H1 (cell line): ENCODE results near the gene ACAT2. TPM values are rescaled to one million over a fixed set of nuclear protein-coding genes. Genes with fewer than 3 reads are reported as not detected.

Source experiments
- CTCF ChIA-PET: fragments of 300-600 bp; sonication (Branson Sonifier 250); formaldehyde crosslinking; loops from one replicate; lab custom pipeline; 2021; ENCODE audit not compliant: partially characterized antibody; lab: Charles Lee
- POLR2A ChIA-PET: fragments of 300-600 bp; sonication (Branson Sonifier 250); formaldehyde crosslinking; loops from one replicate; lab custom pipeline; 2021; ENCODE audit warnings: inconsistent platforms; ENCODE audit not compliant: partially characterized antibody; lab: Charles Lee
- DNase-seq, 2 experiments: peaks; one replicate each; pipeline versions ENCODE4 v3.0.0 to v3.0.0-alpha.2; 2010 to 2022; ENCODE audit warnings: low spot score in 2 of 2, low read depth in 1 of 2, mixed read lengths in 1 of 2
- FAIRE-seq: peaks from 2 replicates; lab custom pipeline; 2011; peaks lifted over from hg19 to GRCh38; lab: Jason Lieb, UNC
- H2AFZ ChIP-seq: 2 replicates; pipeline ENCODE4 v1.8.1; 2012; ENCODE audit warnings: low read length, inconsistent platforms
- H2AK5ac ChIP-seq: 2 replicates; pipeline ENCODE4 v1.6.1; 2013; ENCODE audit warnings: low read depth, low read length
- H2BK120ac ChIP-seq: replicated peaks from 2 replicates; pipeline ENCODE3; 2013; ENCODE audit warnings: low read depth, low read length, inconsistent platforms
- H2BK12ac ChIP-seq: 2 replicates; pipeline ENCODE4 v1.6.1; 2013; ENCODE audit warnings: low read depth, low read length
- H2BK15ac ChIP-seq: 2 replicates; pipeline ENCODE4 v1.6.1; 2013; ENCODE audit warnings: low read length
- H2BK20ac ChIP-seq: 2 replicates; pipeline ENCODE4 v1.6.1; 2013; ENCODE audit warnings: low read length
- H2BK5ac ChIP-seq: 2 replicates; pipeline ENCODE4 v1.6.1; 2013; ENCODE audit warnings: low read depth, low read length
- H3K14ac ChIP-seq: 2 replicates; pipeline ENCODE4 v1.6.1; 2013; ENCODE audit warnings: inconsistent platforms; ENCODE audit not compliant: insufficient read length
- H3K18ac ChIP-seq: 2 replicates; pipeline ENCODE4 v1.6.1; 2013; ENCODE audit warnings: low read length; ENCODE audit errors: extremely low read depth
- H3K23ac ChIP-seq: 2 replicates; pipeline ENCODE4 v1.6.1; 2013; ENCODE audit warnings: inconsistent platforms; ENCODE audit not compliant: insufficient read length
- H3K23me2 ChIP-seq: 2 replicates; pipeline ENCODE4 v1.6.1; 2013; ENCODE audit warnings: low read depth, low read length
- H3K27ac ChIP-seq: 2 replicates; pipeline ENCODE4 v1.6.1; 2011; ENCODE audit warnings: low read depth, low read length, inconsistent platforms
- H3K27me3 ChIP-seq, 4 experiments: replicated peaks in 1 of 4; 1 replicate in 1 of 4; 2 replicates in 3 of 4; pipeline versions ENCODE4 v1.6.1 to v1.8.1; 2011 to 2013; ENCODE audit warnings: low read length in 3 of 4, mild to moderate bottlenecking in 3 of 4, inconsistent platforms in 2 of 4, mixed read lengths in 2 of 4, moderate library complexity in 1 of 4; ENCODE audit not compliant: control insufficient read depth in 3 of 4, insufficient read depth in 3 of 4; ENCODE audit errors: extremely low read depth in 1 of 4
- H3K36me3 ChIP-seq, 4 experiments: 2 replicates each; pipeline versions ENCODE4 v1.6.1 to v1.8.1; 2011 to 2013; ENCODE audit warnings: mild to moderate bottlenecking in 4 of 4, low read length in 3 of 4, moderate library complexity in 2 of 4, control low read depth in 1 of 4, inconsistent platforms in 1 of 4; ENCODE audit not compliant: insufficient read depth in 4 of 4, control insufficient read depth in 2 of 4
- H3K4ac ChIP-seq: replicated peaks from 2 replicates; pipeline ENCODE3; 2013; ENCODE audit warnings: low read length, low read depth, mixed read lengths, inconsistent platforms; ENCODE audit not compliant: insufficient read length
- H3K4me1 ChIP-seq, 4 experiments: replicated peaks in 1 of 4; 1 replicate in 1 of 4; 2 replicates in 3 of 4; pipeline versions ENCODE4 v1.6.1 to v1.8.1; 2011 to 2013; ENCODE audit warnings: low read length in 3 of 4, inconsistent platforms in 2 of 4, mixed read lengths in 1 of 4; ENCODE audit not compliant: insufficient read depth in 4 of 4, control insufficient read depth in 3 of 4
- H3K4me2 ChIP-seq, 2 experiments: 2 replicates each; pipeline versions ENCODE4 v1.6.1 to v1.8.1; 2011 to 2013; ENCODE audit warnings: low read depth in 2 of 2, low read length in 2 of 2, control low read depth in 1 of 2, inconsistent platforms in 1 of 2, mild to moderate bottlenecking in 1 of 2; ENCODE audit not compliant: insufficient read depth in 1 of 2
- H3K4me3 ChIP-seq, 4 experiments: fragments of 200-600, 300-600 bp in 1 of 4; sonication (generic), shearing (Covaris generic), sonication (Bioruptor Twin) in 1 of 4; 2 replicates each; pipeline versions ENCODE4 v1.5.1 to v1.8.1; 2011 to 2016; ENCODE audit warnings: low read length in 4 of 4, low read depth in 3 of 4, control low read depth in 2 of 4, inconsistent platforms in 2 of 4, mild to moderate bottlenecking in 2 of 4, mixed read lengths in 1 of 4, moderate library complexity in 1 of 4; ENCODE audit not compliant: insufficient read depth in 2 of 4; ENCODE audit errors: extremely low read depth in 1 of 4
- H3K56ac ChIP-seq: replicated peaks from 2 replicates; pipeline ENCODE3; 2013; ENCODE audit warnings: low read depth, mild to moderate bottlenecking, mixed read lengths, low read length, inconsistent platforms; ENCODE audit not compliant: insufficient read length
- H3K79me1 ChIP-seq: 2 replicates; pipeline ENCODE4 v1.6.1; 2013; ENCODE audit warnings: low read depth, low read length, control low read depth
- H3K79me2 ChIP-seq, 2 experiments: 2 replicates each; pipeline versions ENCODE4 v1.6.1 to v1.8.1; 2012 to 2013; ENCODE audit warnings: low read length in 2 of 2, mild to moderate bottlenecking in 2 of 2, inconsistent platforms in 1 of 2; ENCODE audit not compliant: insufficient read depth in 2 of 2, control insufficient read depth in 1 of 2
- H3K9ac ChIP-seq, 4 experiments: replicated peaks in 1 of 4; 1 replicate in 1 of 4; 2 replicates in 3 of 4; pipeline versions ENCODE4 v1.6.1 to v1.8.1; 2011 to 2013; ENCODE audit warnings: low read depth in 3 of 4, low read length in 3 of 4, control low read depth in 2 of 4, mild to moderate bottlenecking in 2 of 4, moderate library complexity in 2 of 4, inconsistent platforms in 1 of 4; ENCODE audit errors: extremely low read depth in 1 of 4
- H3K9me3 ChIP-seq, 2 experiments: 2 replicates each; pipeline versions ENCODE4 v1.6.1 to v1.8.1; 2012 to 2013; ENCODE audit warnings: mild to moderate bottlenecking in 2 of 2, moderate library complexity in 2 of 2, control low read depth in 1 of 2, inconsistent platforms in 1 of 2, low read depth in 1 of 2, low read length in 1 of 2, mixed read lengths in 1 of 2; ENCODE audit not compliant: insufficient read depth in 2 of 2
- H4K20me1 ChIP-seq, 2 experiments: replicated peaks in 1 of 2; 2 replicates each; pipeline versions ENCODE3 to v1.8.1; 2011 to 2013; ENCODE audit warnings: inconsistent platforms in 2 of 2, low read length in 2 of 2, mild to moderate bottlenecking in 1 of 2; ENCODE audit not compliant: insufficient read depth in 2 of 2, control insufficient read depth in 1 of 2
- H4K5ac ChIP-seq: 2 replicates; pipeline ENCODE4 v1.6.1; 2013; ENCODE audit warnings: low read length, low read depth, mixed read lengths, inconsistent platforms; ENCODE audit not compliant: insufficient read length
- H4K8ac ChIP-seq: 2 replicates; pipeline ENCODE4 v1.8.0; 2013; ENCODE audit warnings: mild to moderate bottlenecking, moderate library complexity, low read length, inconsistent platforms; ENCODE audit not compliant: insufficient read depth; ENCODE audit errors: extremely low read depth
- H4K91ac ChIP-seq: replicated peaks from 2 replicates; pipeline ENCODE3; 2013; ENCODE audit warnings: low read length, mixed read lengths, inconsistent platforms; ENCODE audit not compliant: insufficient read length
- CBX5 ChIP-seq: fragments of 300-800, 300-1000 bp; sonication (generic); IDR thresholded peaks from 2 replicates; pipeline ENCODE4 v1.7.1; 2016; ENCODE audit warnings: antibody characterized with exemption, low read length, low read depth
- CHD2 ChIP-seq: IDR thresholded peaks from 2 replicates; pipeline ENCODE4 v1.6.1; 2012; ENCODE audit warnings: low read length, improper control_type of control experiment
- E2F6 ChIP-seq: IDR thresholded peaks from 2 replicates; pipeline ENCODE4 v1.6.1; 2012; ENCODE audit warnings: inconsistent platforms
- KDM4A ChIP-seq: IDR thresholded peaks from one replicate; pipeline ENCODE4 v1.7.1; 2012; ENCODE audit warnings: low read depth, mild to moderate bottlenecking, moderate library complexity, low read length, inconsistent platforms; ENCODE audit not compliant: severe bottlenecking
- MAX ChIP-seq: IDR thresholded peaks from 2 replicates; pipeline ENCODE4 v1.6.1; 2012; ENCODE audit warnings: inconsistent platforms
- PHF8 ChIP-seq: fragments of 200-600 bp; sonication (generic); conservative IDR thresholded peaks from 2 replicates; pipeline ENCODE4 v1.7.1; 2012; ENCODE audit warnings: low read depth, mild to moderate bottlenecking, inconsistent platforms, low read length, moderate library complexity
- WGBS, 2 experiments: shearing (Covaris generic) in 1 of 2; methylation state at CpG; one replicate each; pipeline versions ENCODE4 v1.1.6 to v1.1.7; 2013 to 2015; ENCODE audit warnings: low lambda C conversion rate in 2 of 2, mixed read lengths in 2 of 2, inconsistent platforms in 1 of 2, low coverage in 1 of 2, missing lambda C conversion rate in 1 of 2; ENCODE audit not compliant: insufficient replicate concordance in 2 of 2, insufficient coverage in 1 of 2, insufficient read length in 1 of 2; ENCODE audit errors: extremely low coverage in 1 of 2, missing lambda C conversion rate in 1 of 2; 5-methylcytosine and 5-hydroxymethylcytosine counted together
- polyA plus RNA-seq, 7 experiments: library from polyadenylated mRNA; depleted of rRNA in 3 of 7; stranded (reverse) in 5 of 7; unstranded in 2 of 7; fragments of >200 nt in 5 of 7; fragments of 200-250 nt in 2 of 7; gene quantifications; 1 replicate in 5 of 7; 2 replicates in 1 of 7; 4 replicates in 1 of 7; pipeline versions ENCODE4 v1.2.1 to v1.2.3, GENCODE V29; 2011 to 2013; ENCODE audit warnings: missing spikeins in 2 of 7, mixed read lengths in 2 of 7
- total RNA-seq: library from RNA; stranded (reverse); fragmentation: NEBNext Ultra II Directional; extraction: Animal tissue kit (Norgen Biotek cat#: 25700); gene quantifications from 2 replicates; pipeline ENCODE4 v1.2.1, GENCODE V29; 2021

Gene ACAT2
- total and polyA plus RNA-seq, 2 of the 8 experiments (the other 6 are each of a cell fraction or from before 2014, with no cell fraction given), result 61.6 to 166 TPM

- H4K91ac ChIP-seq, result no peak overlapping the region
- no peaks in the 10 kb centered on the region for H3K36me3 ChIP-seq
- H2BK15ac ChIP-seq, result no peak overlapping the region
- H3K56ac ChIP-seq, result no peak overlapping the region
- FAIRE-seq, result no peak
- ChIA-PET POLR2A (interaction anchor here (1.2 to 1.4 kb wide), 2 partner anchors 14 to 19 kb away, joined by 3 read pairs; no protein-coding TSS in a partner anchor), CTCF (no interaction called here)
- no peak overlapping the region for H3K4me3 ChIP-seq
- H3K4me1 ChIP-seq, result peaks cover 0 to 11% (median 5%) of the 10 kb centered on the region in 4 experiments; a peak in 5 of 7 replicates
- H4K5ac ChIP-seq, result no peak overlapping the region
- no peak overlapping the region for H3K4me2 ChIP-seq
- no peaks in the 10 kb centered on the region for H3K9me3 ChIP-seq
- no peaks in the 10 kb centered on the region for H3K23me2 ChIP-seq
- H2AK5ac ChIP-seq, result no peak overlapping the region
- no peak overlapping the region for H3K9ac ChIP-seq
- H3K4ac ChIP-seq, result no peak overlapping the region
- H4K8ac ChIP-seq, result no peak overlapping the region; the same call in 1 of the 2 replicates
- 92% methylated on average over 23 of the region's 23 CpGs; no CpG with 5 or more reads in 1 of the 2 experiments for WGBS, 2 experiments
- no peak overlapping the region for H3K23ac ChIP-seq
- no peak overlapping the region for H2BK12ac ChIP-seq
- H3K18ac ChIP-seq, result no peak overlapping the region
- H2BK5ac ChIP-seq, result no peak overlapping the region
- no peak overlapping the region for H3K14ac ChIP-seq
- no peak overlapping the region for H2AFZ ChIP-seq
- H2BK120ac ChIP-seq, result no peak overlapping the region
- no peak overlapping the region for H2BK20ac ChIP-seq
- TF ChIP-seq KDM4A (no peak), MAX (no peak), E2F6 (no peak), CBX5 (no peak), CHD2 (no peak), PHF8 (no peak)
- TF ChIP-seq, all 59 proteins: peak for 0
- no peaks in the 10 kb centered on the region for H3K27me3 ChIP-seq
- H3K79me2 ChIP-seq, result no peaks in the 10 kb centered on the region; a peak in 1 of 4 replicates
- no peak overlapping the region for H3K27ac ChIP-seq
- DNase-seq, result no peak
- H3K79me1 ChIP-seq, result no peaks in the 10 kb centered on the region
- H4K20me1 ChIP-seq, result peaks cover 0 to 2% of the 10 kb centered on the region in 2 experiments
Measured at GRCh38 chr6:159817951-159818739, 56.3 kb downstream of the ACAT2 start.
